ENCODE measurements around the gene EPHB3.

The EPHB3 gene

GRCh38 chr3:184598574-184598927 is 37.0 kb downstream of the EPHB3 start:
- Histone ChIP-seq H3K27me3 (ENCODE audit: control insufficient read depth, insufficient read depth, low read length) (peaks cover 28% of the 10 kb centered on the region), H3K4me2 (ENCODE audit: low read length) (no peak overlapping the region), H3K36me3 (ENCODE audit: insufficient read depth, low read length) (no peaks in the 10 kb centered on the region), H3K4me1 (ENCODE audit: control insufficient read depth, insufficient read depth, low read length) (no peaks in the 10 kb centered on the region), H3K9me3 (replicated peaks; ENCODE audit: low read length) (no peaks in the 10 kb centered on the region), H3K4me3 (ENCODE audit: low read length) (no peak overlapping the region), H3K9ac (ENCODE audit: low read depth, low read length) (no peak overlapping the region)

GRCh38 chr3:184599143-184599542 is 37.6 kb downstream of the EPHB3 start:
- H3K27me3 ChIP-seq (ENCODE audit: control insufficient read depth, insufficient read depth, low read length): peaks cover 34% of the 10 kb centered on the region
- no peak overlapping the region for H3K4me3 ChIP-seq (ENCODE audit: low read length)

GRCh38 chr3:184600685-184601377 is 39.2 kb downstream of the EPHB3 start:
- H3K9me3 ChIP-seq (replicated peaks; ENCODE audit: low read length): no peaks in the 10 kb centered on the region
- H3K4me2 ChIP-seq (ENCODE audit: low read length): no peak overlapping the region
- peaks cover 47% of the 10 kb centered on the region for H3K27me3 ChIP-seq (ENCODE audit: control insufficient read depth, insufficient read depth, low read length)
- H3K4me1 ChIP-seq (ENCODE audit: control insufficient read depth, insufficient read depth, low read length): peaks cover 3% of the 10 kb centered on the region
- H3K9ac ChIP-seq (ENCODE audit: low read depth, low read length): no peak overlapping the region
- no peak overlapping the region for H3K4me3 ChIP-seq (ENCODE audit: low read length)
- H3K36me3 ChIP-seq (ENCODE audit: insufficient read depth, low read length): no peaks in the 10 kb centered on the region

More at GRCh38 chr3:184599143-184599542, 37.6 kb downstream of the EPHB3 start:
- Histone ChIP-seq H3K4me1 (ENCODE audit: control insufficient read depth, insufficient read depth, low read length) (peaks cover 2% of the 10 kb centered on the region), H3K9me3 (replicated peaks; ENCODE audit: low read length) (no peaks in the 10 kb centered on the region), H3K4me2 (ENCODE audit: low read length) (no peak overlapping the region), H3K36me3 (ENCODE audit: insufficient read depth, low read length) (no peaks in the 10 kb centered on the region), H3K9ac (ENCODE audit: low read depth, low read length) (no peak overlapping the region)

GRCh38 chr3:184601576-184602371 is 40.2 kb downstream of the EPHB3 start:
- H3K9me3 ChIP-seq (replicated peaks; ENCODE audit: low read length): no peaks in the 10 kb centered on the region
- H3K4me1 ChIP-seq (ENCODE audit: control insufficient read depth, insufficient read depth, low read length): peaks cover 3% of the 10 kb centered on the region
- H3K27me3 ChIP-seq (ENCODE audit: control insufficient read depth, insufficient read depth, low read length): peaks cover 52% of the 10 kb centered on the region
- H3K4me3 ChIP-seq (ENCODE audit: low read length): no peak overlapping the region
- H3K36me3 ChIP-seq (ENCODE audit: insufficient read depth, low read length): no peaks in the 10 kb centered on the region
- no peak overlapping the region for H3K4me2 ChIP-seq (ENCODE audit: low read length)
- H3K9ac ChIP-seq (ENCODE audit: low read depth, low read length): no peak overlapping the region

GRCh38 chr3:184602372-184603150 is 41.0 kb downstream of the EPHB3 start:
- Histone ChIP-seq H3K9ac (ENCODE audit: low read depth, low read length) (no peak overlapping the region), H3K27me3 (ENCODE audit: control insufficient read depth, insufficient read depth, low read length) (peaks cover 52% of the 10 kb centered on the region), H3K4me3 (ENCODE audit: low read length) (no peak overlapping the region), H3K4me2 (ENCODE audit: low read length) (no peak overlapping the region), H3K4me1 (ENCODE audit: control insufficient read depth, insufficient read depth, low read length) (peaks cover 3% of the 10 kb centered on the region), H3K36me3 (ENCODE audit: insufficient read depth, low read length) (no peaks in the 10 kb centered on the region), H3K9me3 (replicated peaks; ENCODE audit: low read length) (no peaks in the 10 kb centered on the region)

GRCh38 chr3:184603151-184604030 is 41.8 kb downstream of the EPHB3 start:
- Histone ChIP-seq H3K9me3 (replicated peaks; ENCODE audit: low read length) (no peaks in the 10 kb centered on the region), H3K4me3 (ENCODE audit: low read length) (no peak overlapping the region), H3K4me2 (ENCODE audit: low read length) (peak overlapping the region; percentile 77), H3K4me1 (ENCODE audit: control insufficient read depth, insufficient read depth, low read length) (peaks cover 3% of the 10 kb centered on the region), H3K36me3 (ENCODE audit: insufficient read depth, low read length) (no peaks in the 10 kb centered on the region), H3K9ac (ENCODE audit: low read depth, low read length) (peak overlapping the region; percentile 21), H3K27me3 (ENCODE audit: control insufficient read depth, insufficient read depth, low read length) (peaks cover 56% of the 10 kb centered on the region)

- peak overlapping the region; percentile 55 for H3K4me3 ChIP-seq (ENCODE audit: low read length)
- no peaks in the 10 kb centered on the region for H3K36me3 ChIP-seq (ENCODE audit: insufficient read depth, low read length)
- H3K9me3 ChIP-seq (replicated peaks; ENCODE audit: low read length): no peaks in the 10 kb centered on the region
- H3K4me1 ChIP-seq (ENCODE audit: control insufficient read depth, insufficient read depth, low read length): peaks cover 3% of the 10 kb centered on the region
- peak overlapping the region; percentile 21 for H3K9ac ChIP-seq (ENCODE audit: low read depth, low read length)
- peaks cover 56% of the 10 kb centered on the region for H3K27me3 ChIP-seq (ENCODE audit: control insufficient read depth, insufficient read depth, low read length)
- H3K4me2 ChIP-seq (ENCODE audit: low read length): peak overlapping the region; percentile 77
Observed at GRCh38 chr3:184604039-184604601, 42.5 kb downstream of the EPHB3 start.

GRCh38 chr3:184604615-184605290 is 43.2 kb downstream of the EPHB3 start:
- H3K4me3 ChIP-seq (ENCODE audit: low read length): no peak overlapping the region
- no peaks in the 10 kb centered on the region for H3K36me3 ChIP-seq (ENCODE audit: insufficient read depth, low read length)
- H3K9ac ChIP-seq (ENCODE audit: low read depth, low read length): no peak overlapping the region

GRCh38 chr3:184608209-184608608 is 46.6 kb downstream of the EPHB3 start:
- Histone ChIP-seq H3K4me2 (ENCODE audit: low read length) (no peak overlapping the region), H3K4me3 (ENCODE audit: low read length) (no peak overlapping the region), H3K27me3 (ENCODE audit: control insufficient read depth, insufficient read depth, low read length) (peaks cover 31% of the 10 kb centered on the region), H3K4me1 (ENCODE audit: control insufficient read depth, insufficient read depth, low read length) (peaks cover 3% of the 10 kb centered on the region), H3K9ac (ENCODE audit: low read depth, low read length) (no peak overlapping the region), H3K36me3 (ENCODE audit: insufficient read depth, low read length) (no peaks in the 10 kb centered on the region), H3K9me3 (replicated peaks; ENCODE audit: low read length) (no peaks in the 10 kb centered on the region)

More at GRCh38 chr3:184604615-184605290, 43.2 kb downstream of the EPHB3 start:
- Histone ChIP-seq H3K4me1 (ENCODE audit: control insufficient read depth, insufficient read depth, low read length) (peaks cover 3% of the 10 kb centered on the region), H3K27me3 (ENCODE audit: control insufficient read depth, insufficient read depth, low read length) (peaks cover 56% of the 10 kb centered on the region), H3K4me2 (ENCODE audit: low read length) (peak overlapping the region; percentile 77), H3K9me3 (replicated peaks; ENCODE audit: low read length) (no peaks in the 10 kb centered on the region)

- no peaks in the 10 kb centered on the region for H3K4me1 ChIP-seq (ENCODE audit: control insufficient read depth, insufficient read depth, low read length)
- no peaks in the 10 kb centered on the region for H3K36me3 ChIP-seq (ENCODE audit: insufficient read depth, low read length)
- H3K4me3 ChIP-seq (ENCODE audit: low read length): no peak overlapping the region
- H3K27me3 ChIP-seq (ENCODE audit: control insufficient read depth, insufficient read depth, low read length): peaks cover 26% of the 10 kb centered on the region
- H3K9me3 ChIP-seq (replicated peaks; ENCODE audit: low read length): no peaks in the 10 kb centered on the region
- no peak overlapping the region for H3K9ac ChIP-seq (ENCODE audit: low read depth, low read length)
- H3K4me2 ChIP-seq (ENCODE audit: low read length): no peak overlapping the region
Observed at GRCh38 chr3:184609476-184610244, 48.1 kb downstream of the EPHB3 start.
